PC-9 (cell line): ENCODE data around the gene DCLK2. TPM values are rescaled to one million over a fixed set of nuclear protein-coding genes. Genes with fewer than 3 reads are reported as not detected.

Source experiments
- BruUV-seq: library from RNA; stranded (reverse); fragments of 400-500 nt; replicated peaks from 2 replicates; lab custom pipeline; 2021; lab: Mats Ljungman, UMichigan
- CTCF ChIA-PET: fragments of 300-600 bp; sonication (Branson Sonifier 250); formaldehyde crosslinking; loops from one replicate; lab custom pipeline; 2022; ENCODE audit warnings: antibody characterized with exemption; lab: Charles Lee
- POLR2A ChIA-PET: fragments of 300-600 bp; sonication (Branson Sonifier 250); formaldehyde crosslinking; loops from one replicate; lab custom pipeline; 2022; ENCODE audit warnings: antibody characterized with exemption; ENCODE audit not compliant: unreplicated experiment; lab: Charles Lee
- DNase-seq, 2 experiments: peaks; one replicate each; pipeline versions ENCODE4 v3.0.0 to v3.0.0-alpha.2; 2015 to 2022; ENCODE audit warnings: mixed read lengths in 1 of 2
- H2AFZ ChIP-seq: fragments of 200-600 bp; sonication (generic); 2 replicates; pipeline ENCODE4 v1.8.1; 2017; ENCODE audit warnings: antibody characterized with exemption
- H3F3A ChIP-seq: fragments of 200-600 bp; sonication (generic); 2 replicates; pipeline ENCODE4 v1.8.1; 2017; ENCODE audit warnings: antibody characterized with exemption, mild to moderate bottlenecking, low read depth; ENCODE audit not compliant: insufficient read depth
- H3K27ac ChIP-seq: fragments of 200-600 bp; sonication (generic); 2 replicates; pipeline ENCODE4 v1.6.1; 2016; ENCODE audit warnings: mixed run types
- H3K27me3 ChIP-seq: fragments of 200-600 bp; sonication (generic); 2 replicates; pipeline ENCODE4 v1.6.1; 2016; ENCODE audit warnings: low read depth, mixed run types; ENCODE audit not compliant: insufficient read depth
- H3K36me3 ChIP-seq: fragments of 200-600 bp; sonication (generic); 2 replicates; pipeline ENCODE4 v1.6.1; 2016; ENCODE audit warnings: low read depth, mixed run types
- H3K4me1 ChIP-seq: fragments of 200-600 bp; sonication (generic); replicated peaks from 2 replicates; pipeline ENCODE4 v1.6.1; 2016; ENCODE audit warnings: mixed run types; ENCODE audit not compliant: insufficient read depth
- H3K4me2 ChIP-seq: fragments of 200-600 bp; sonication (generic); 2 replicates; pipeline ENCODE4 v1.6.1; 2017; ENCODE audit warnings: mixed run types
- H3K4me3 ChIP-seq: fragments of 200-600 bp; sonication (generic); 2 replicates; pipeline ENCODE4 v1.6.1; 2016; ENCODE audit warnings: mixed run types
- H3K79me2 ChIP-seq: fragments of 200-600 bp; sonication (generic); 2 replicates; pipeline ENCODE4 v1.6.1; 2017; ENCODE audit warnings: low read depth, mixed run types
- H3K9me2 ChIP-seq: fragments of 200-600 bp; sonication (generic); 2 replicates; pipeline ENCODE4 v1.8.1; 2017; ENCODE audit warnings: mild to moderate bottlenecking; ENCODE audit not compliant: insufficient read depth
- H3K9me3 ChIP-seq: fragments of 200-600 bp; sonication (generic); 2 replicates; pipeline ENCODE4 v1.8.1; 2016; ENCODE audit warnings: low read depth; ENCODE audit not compliant: insufficient read depth
- H4K20me1 ChIP-seq: fragments of 200-600 bp; sonication (generic); 2 replicates; pipeline ENCODE4 v1.8.1; 2017; ENCODE audit not compliant: insufficient read depth
- EZH2 ChIP-seq: fragments of 200-600 bp; sonication (generic); IDR thresholded peaks from 2 replicates; pipeline ENCODE4 v1.8.0; 2017; ENCODE audit warnings: antibody characterized with exemption, low read depth
- intact Hi-C: fragments of 100-400 bp; cut with micrococcal nuclease; formaldehyde crosslinking; loops from one replicate; pipeline ENCODE4 v1.10.0; 2022; ENCODE audit not compliant: unreplicated experiment
- total RNA-seq: library from RNA; stranded (reverse); gene quantifications from 2 replicates; pipeline ENCODE4 v1.2.3, GENCODE V29; 2021
- TF ChIP-seq, protein P1 (sequence below): fragments of 200-600 bp; sonication (generic); conservative IDR thresholded peaks from 2 replicates; pipeline ENCODE4 v1.6.1; 2017; ENCODE audit warnings: mixed run types, antibody characterized with exemption, mild to moderate bottlenecking, moderate library complexity

Gene DCLK2
- total RNA-seq, 1 experiment from 2014 or later, result 0.41 TPM

DNA sequence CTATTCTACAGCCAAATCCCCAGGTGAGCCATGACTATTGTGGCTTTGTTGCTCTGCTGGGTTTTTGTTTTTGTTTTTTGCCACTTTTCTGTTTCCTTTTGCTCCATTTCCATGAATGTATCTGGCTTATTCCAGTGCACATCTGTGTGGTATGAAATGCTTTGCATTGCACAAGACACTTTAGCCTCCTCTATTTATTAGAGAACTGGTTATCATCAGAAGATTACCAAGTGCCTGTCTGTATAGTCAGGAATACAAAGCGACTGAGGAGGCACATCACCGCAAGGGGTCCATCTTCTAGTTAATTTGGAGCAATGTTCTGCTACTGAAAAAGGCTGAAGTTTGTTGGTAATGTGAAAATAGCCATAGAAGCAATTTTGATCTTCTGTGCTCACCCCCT, 120.8 kb downstream of the DCLK2 start:
- no peak overlapping the region for H3K4me2 ChIP-seq
- CTCF ChIA-PET, result no interaction called here
- H4K20me1 ChIP-seq, result no peaks in the 10 kb centered on the region
- TF ChIP-seq, protein P1, sequence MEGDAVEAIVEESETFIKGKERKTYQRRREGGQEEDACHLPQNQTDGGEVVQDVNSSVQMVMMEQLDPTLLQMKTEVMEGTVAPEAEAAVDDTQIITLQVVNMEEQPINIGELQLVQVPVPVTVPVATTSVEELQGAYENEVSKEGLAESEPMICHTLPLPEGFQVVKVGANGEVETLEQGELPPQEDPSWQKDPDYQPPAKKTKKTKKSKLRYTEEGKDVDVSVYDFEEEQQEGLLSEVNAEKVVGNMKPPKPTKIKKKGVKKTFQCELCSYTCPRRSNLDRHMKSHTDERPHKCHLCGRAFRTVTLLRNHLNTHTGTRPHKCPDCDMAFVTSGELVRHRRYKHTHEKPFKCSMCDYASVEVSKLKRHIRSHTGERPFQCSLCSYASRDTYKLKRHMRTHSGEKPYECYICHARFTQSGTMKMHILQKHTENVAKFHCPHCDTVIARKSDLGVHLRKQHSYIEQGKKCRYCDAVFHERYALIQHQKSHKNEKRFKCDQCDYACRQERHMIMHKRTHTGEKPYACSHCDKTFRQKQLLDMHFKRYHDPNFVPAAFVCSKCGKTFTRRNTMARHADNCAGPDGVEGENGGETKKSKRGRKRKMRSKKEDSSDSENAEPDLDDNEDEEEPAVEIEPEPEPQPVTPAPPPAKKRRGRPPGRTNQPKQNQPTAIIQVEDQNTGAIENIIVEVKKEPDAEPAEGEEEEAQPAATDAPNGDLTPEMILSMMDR, result no peak
- no peak for TF ChIP-seq EZH2
- no peaks in the 10 kb centered on the region for H3K27me3 ChIP-seq
- POLR2A ChIA-PET, result no interaction called here
- DNase-seq, result no peak
- no TSS peak for BruUV-seq
- H3K4me3 ChIP-seq, result no peak overlapping the region
- H3K27ac ChIP-seq, result no peak overlapping the region
- H2AFZ ChIP-seq, result no peak overlapping the region
- no peaks in the 10 kb centered on the region for H3K36me3 ChIP-seq
- no peaks in the 10 kb centered on the region for H3K9me3 ChIP-seq
- intact Hi-C loops, result no loop called here
- H3F3A ChIP-seq, result no peaks in the 10 kb centered on the region
- H3K9me2 ChIP-seq, result no peaks in the 10 kb centered on the region
- no peaks in the 10 kb centered on the region for H3K79me2 ChIP-seq
- H3K4me1 ChIP-seq, result no peaks in the 10 kb centered on the region

DNA sequence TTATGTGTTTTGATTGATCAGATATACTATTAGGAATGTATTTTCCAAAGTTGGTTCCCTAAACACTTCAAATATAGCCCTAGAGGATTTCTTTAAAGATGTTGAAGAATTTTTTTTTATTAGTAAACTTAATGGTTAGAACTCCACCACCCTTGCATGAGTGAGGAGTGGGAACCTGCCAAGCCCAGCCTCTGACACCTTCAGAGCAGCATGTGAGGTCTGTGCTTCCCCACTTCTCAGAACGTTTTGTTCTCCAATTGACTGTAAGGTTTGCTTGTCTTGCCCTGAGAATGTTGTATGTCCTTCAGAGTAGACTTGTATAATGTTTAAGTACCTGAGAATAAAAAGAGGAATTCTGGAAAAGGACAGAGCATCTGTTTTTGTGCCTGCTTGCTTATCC, 126.8 kb downstream of the DCLK2 start:
- ChIA-PET CTCF (no interaction called here), POLR2A (no interaction called here)
- Histone ChIP-seq H3K4me1 (no peaks in the 10 kb centered on the region), H3K9me2 (no peaks in the 10 kb centered on the region), H3K27ac (no peak overlapping the region), H3K9me3 (no peaks in the 10 kb centered on the region), H3K36me3 (no peaks in the 10 kb centered on the region), H3K4me3 (no peak overlapping the region), H3F3A (no peaks in the 10 kb centered on the region), H3K79me2 (no peaks in the 10 kb centered on the region), H3K27me3 (no peaks in the 10 kb centered on the region), H2AFZ (no peak overlapping the region), H3K4me2 (no peak overlapping the region), H4K20me1 (no peaks in the 10 kb centered on the region)
- intact Hi-C loops, result no loop called here
- DNase-seq, result no peak
- no TSS peak for BruUV-seq
- TF ChIP-seq EZH2, result no peak
- TF ChIP-seq, protein P1, result no peak

DNA sequence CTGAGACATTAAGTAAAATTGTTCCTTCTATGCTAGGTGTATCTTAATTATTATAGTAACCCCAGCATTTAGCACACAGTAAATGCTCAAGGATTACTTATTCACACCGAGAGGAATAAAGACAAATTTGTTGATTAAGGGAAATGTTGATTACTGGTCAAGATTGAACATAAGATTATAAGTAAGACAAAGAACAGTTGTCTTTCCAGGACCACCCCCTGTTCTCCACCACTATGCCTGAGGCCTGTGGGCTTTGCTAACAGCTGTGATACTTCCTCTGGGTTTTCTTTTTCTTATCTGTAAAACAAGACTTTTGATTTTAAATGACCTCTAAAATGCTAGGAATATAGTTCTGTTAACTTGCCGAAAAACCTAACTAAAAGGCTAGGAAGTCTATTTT, 128.0 kb downstream of the DCLK2 start:
- CTCF ChIA-PET, result no interaction called here
- H3K4me3 ChIP-seq, result no peak overlapping the region
- no TSS peak for BruUV-seq

More for the DNA sequence above, 128.0 kb downstream of the DCLK2 start:
- Histone ChIP-seq H3K27me3 (no peaks in the 10 kb centered on the region), H3K4me2 (no peak overlapping the region), H3K9me2 (no peaks in the 10 kb centered on the region), H3K79me2 (no peaks in the 10 kb centered on the region), H3K4me1 (no peaks in the 10 kb centered on the region), H3F3A (no peaks in the 10 kb centered on the region), H3K36me3 (no peaks in the 10 kb centered on the region), H3K9me3 (no peaks in the 10 kb centered on the region), H2AFZ (no peak overlapping the region), H3K27ac (no peak overlapping the region), H4K20me1 (no peaks in the 10 kb centered on the region)
- no peak for DNase-seq
- intact Hi-C loops, result no loop called here
- POLR2A ChIA-PET, result no interaction called here
- TF ChIP-seq EZH2, result no peak
- TF ChIP-seq, protein P1, result no peak
